Measurements from ENCODE around the gene TNRC6B.

The TNRC6B gene

GRCh38 chr22:40240686-40241085 lies 63.0 kb downstream of the TNRC6B start:
- no peak for DNase-seq (ENCODE audit: low read depth, low spot score)

GRCh38 chr22:40241200-40241763 lies 63.6 kb downstream of the TNRC6B start:
- no peak for DNase-seq (ENCODE audit: low read depth, low spot score)

- no peak for DNase-seq (ENCODE audit: low read depth, low spot score)
Measured at GRCh38 chr22:40243891-40244290, 66.2 kb downstream of the TNRC6B start.

- peak; percentile 18 for DNase-seq (ENCODE audit: low read depth, low spot score)
Measured at GRCh38 chr22:40244586-40244985, 66.9 kb downstream of the TNRC6B start.

GRCh38 chr22:40247976-40248375 lies 70.3 kb downstream of the TNRC6B start:
- no peak for DNase-seq (ENCODE audit: low read depth, low spot score)

- DNase-seq (ENCODE audit: low read depth, low spot score) = no peak
Measured at GRCh38 chr22:40249286-40249685, 71.6 kb downstream of the TNRC6B start.

- no peak for DNase-seq (ENCODE audit: low read depth, low spot score)
Measured at GRCh38 chr22:40250608-40251007, 72.9 kb downstream of the TNRC6B start.

GRCh38 chr22:40251106-40251505 lies 73.4 kb downstream of the TNRC6B start:
- DNase-seq (ENCODE audit: low read depth, low spot score) = no peak

GRCh38 chr22:40252146-40252545 lies 74.4 kb downstream of the TNRC6B start:
- DNase-seq (ENCODE audit: low read depth, low spot score) = no peak

GRCh38 chr22:40256516-40256915 lies 78.8 kb downstream of the TNRC6B start:
- DNase-seq (ENCODE audit: low read depth, low spot score) = no peak

GRCh38 chr22:40258017-40258416 lies 80.3 kb downstream of the TNRC6B start:
- DNase-seq (ENCODE audit: low read depth, low spot score) = no peak

GRCh38 chr22:40258501-40258915 lies 80.8 kb downstream of the TNRC6B start:
- no peak for DNase-seq (ENCODE audit: low read depth, low spot score)

GRCh38 chr22:40261783-40262182 lies 84.1 kb downstream of the TNRC6B start:
- DNase-seq (ENCODE audit: low read depth, low spot score) = no peak

- no peak for DNase-seq (ENCODE audit: low read depth, low spot score)
Measured at GRCh38 chr22:40263191-40263590, 85.5 kb downstream of the TNRC6B start.

- DNase-seq (ENCODE audit: low read depth, low spot score) = no peak
Measured at GRCh38 chr22:40265783-40266182, 88.1 kb downstream of the TNRC6B start.

GRCh38 chr22:40270031-40270430 lies 92.3 kb downstream of the TNRC6B start:
- no peak for DNase-seq (ENCODE audit: low read depth, low spot score)

- DNase-seq (ENCODE audit: low read depth, low spot score) = no peak
Measured at GRCh38 chr22:40270748-40271373, 93.1 kb downstream of the TNRC6B start.

- DNase-seq (ENCODE audit: low read depth, low spot score) = no peak
Measured at GRCh38 chr22:40271440-40271839, 93.7 kb downstream of the TNRC6B start.

- no peak for DNase-seq (ENCODE audit: low read depth, low spot score)
Measured at GRCh38 chr22:40273319-40273718, 95.6 kb downstream of the TNRC6B start.

GRCh38 chr22:40276996-40277823 lies 99.5 kb downstream of the TNRC6B start:
- no peak for DNase-seq (ENCODE audit: low read depth, low spot score)

- DNase-seq (ENCODE audit: low read depth, low spot score) = no peak
Measured at GRCh38 chr22:40279017-40279416, 101.3 kb downstream of the TNRC6B start.

GRCh38 chr22:40281717-40282116 lies 104.0 kb downstream of the TNRC6B start:
- no peak for DNase-seq (ENCODE audit: low read depth, low spot score)

GRCh38 chr22:40285513-40285912 lies 107.8 kb downstream of the TNRC6B start:
- no peak for DNase-seq (ENCODE audit: low read depth, low spot score)

Data from smooth muscle cell of the brain vasculature (primary cell).